Epithelial cell of proximal tubule (primary cell): ENCODE data around the gene TICAM2. TPM values are rescaled to one million over a fixed set of nuclear protein-coding genes. Genes with fewer than 3 reads are reported as not detected.

ENCODE experiments used
- DNase-seq: peaks from one replicate; pipeline ENCODE4 v3.0.0-alpha.2; 2011; ENCODE audit warnings: low read depth
- H3K4me3 ChIP-seq: 2 replicates; pipeline ENCODE4 v1.5.1; 2011; ENCODE audit warnings: low read depth, mild to moderate bottlenecking, low read length
- CTCF ChIP-seq: conservative IDR thresholded peaks from 2 replicates; pipeline ENCODE4 v1.5.1; 2012; ENCODE audit warnings: low read depth, mild to moderate bottlenecking, low read length
- total RNA-seq: library from RNA; depleted of rRNA; stranded (reverse); fragments of >200 nt; gene quantifications from 2 replicates; pipeline ENCODE4 v1.2.3, GENCODE V29; 2015

Gene TICAM2
- total RNA-seq, 1 donor from 2014 or later: 1.7 TPM

GRCh38 chr5:115531380-115531779 is 70.9 kb downstream of the TICAM2 start:
- no peak for TF ChIP-seq CTCF
- no peak for DNase-seq
- no peak overlapping the region for H3K4me3 ChIP-seq

- no peak for DNase-seq
- no peak for TF ChIP-seq CTCF
- no peak overlapping the region for H3K4me3 ChIP-seq
Measured at GRCh38 chr5:115530426-115530825, 71.9 kb downstream of the TICAM2 start.

Other genes with a start within 250 kb of the TICAM2 start
- gene FEM1C, start 57.7 kb downstream of the TICAM2 start, total RNA-seq: 11.0 and 14.4 TPM in 2 replicates
- gene TMED7, start 23.6 kb upstream of the TICAM2 start, total RNA-seq: 74.1 and 86.7 TPM in 2 replicates
- gene CDO1, start 214.2 kb upstream of the TICAM2 start, total RNA-seq: 1.7 and 2.1 TPM in 2 replicates
- 20.6 and 26.5 TPM in 2 replicates for gene ATG12, start 239.1 kb upstream of the TICAM2 start, total RNA-seq
- 73.2 and 144 TPM in 2 replicates for gene AP3S1, start 239.5 kb upstream of the TICAM2 start, total RNA-seq